ENCODE data around the gene OLA1. TPM values are rescaled to one million over a fixed set of nuclear protein-coding genes. Genes with fewer than 3 reads are reported as not detected.

Gene OLA1
- total RNA-seq, 2 donors from 2014 or later = 127 to 181 TPM

GRCh38 chr2:174224125-174224524 lies 24.2 kb downstream of the OLA1 start:
- Histone ChIP-seq H3K27me3 (ENCODE audit: control insufficient read depth, insufficient read depth, low read length, poor library complexity, severe bottlenecking) (no peaks in the 10 kb centered on the region), H3K4me1 (ENCODE audit: control insufficient read depth, insufficient read depth, low read length) (no peaks in the 10 kb centered on the region), H3K27ac (ENCODE audit: low read depth, low read length) (no peak overlapping the region), H3K9me3 (ENCODE audit: control insufficient read depth, low read length) (no peaks in the 10 kb centered on the region), H3K9ac (ENCODE audit: extremely low read depth, low read length, poor library complexity, severe bottlenecking) (no peak overlapping the region), H3K4me3 (ENCODE audit: low read length) (no peak overlapping the region), H3K36me3 (ENCODE audit: control insufficient read depth, insufficient read depth, low read length) (peaks cover 58% of the 10 kb centered on the region)
- Mint-ChIP-seq H3K4me1 (no peaks in the 10 kb centered on the region), H3K9me3 (no peaks in the 10 kb centered on the region), H3K4me3 (no peak overlapping the region), H3K27ac (no peak overlapping the region), H3K36me3 (ENCODE audit: low read depth) (peaks cover 24% of the 10 kb centered on the region), H3K27me3 (ENCODE audit: insufficient read depth) (no peaks in the 10 kb centered on the region)
- 90 to 93% methylated on average over 3 to 5 of the region's 5 CpGs for WGBS, 2 experiments (ENCODE audit: insufficient coverage in 1 of 2, insufficient read length in 1 of 2)
- TF ChIP-seq CTCF (conservative IDR thresholded peaks at IDR 0.05) = no peak
- no peak for DNase-seq

- H3K4me1 ChIP-seq (ENCODE audit: control insufficient read depth, insufficient read depth, low read length) = no peaks in the 10 kb centered on the region
- peaks cover 4% of the 10 kb centered on the region for H3K4me1 Mint-ChIP-seq
- H3K27ac Mint-ChIP-seq = no peak overlapping the region
- no peak for TF ChIP-seq CTCF (conservative IDR thresholded peaks at IDR 0.05)
- WGBS, 2 experiments (ENCODE audit: insufficient coverage in 1 of 2, insufficient read length in 1 of 2) = 96% methylated on average over 2 of the region's 3 CpGs; no CpG with 5 or more reads in 1 of the 2 experiments
- H3K27me3 ChIP-seq (ENCODE audit: control insufficient read depth, insufficient read depth, low read length, poor library complexity, severe bottlenecking) = no peaks in the 10 kb centered on the region
- no peak for DNase-seq
- H3K36me3 ChIP-seq (ENCODE audit: control insufficient read depth, insufficient read depth, low read length) = peaks cover 53% of the 10 kb centered on the region
- no peaks in the 10 kb centered on the region for H3K9me3 ChIP-seq (ENCODE audit: control insufficient read depth, low read length)
- H3K27ac ChIP-seq (ENCODE audit: low read depth, low read length) = no peak overlapping the region
- no peaks in the 10 kb centered on the region for H3K9me3 Mint-ChIP-seq
- H3K36me3 Mint-ChIP-seq (ENCODE audit: low read depth) = peaks cover 17% of the 10 kb centered on the region
- no peak overlapping the region for H3K9ac ChIP-seq (ENCODE audit: extremely low read depth, low read length, poor library complexity, severe bottlenecking)
- no peaks in the 10 kb centered on the region for H3K27me3 Mint-ChIP-seq (ENCODE audit: insufficient read depth)
- H3K4me3 Mint-ChIP-seq = no peak overlapping the region
- H3K4me3 ChIP-seq (ENCODE audit: low read length) = no peak overlapping the region
Observed at GRCh38 chr2:174223388-174223787, 24.9 kb downstream of the OLA1 start.

- H3K36me3 Mint-ChIP-seq (ENCODE audit: low read depth) = peaks cover 11% of the 10 kb centered on the region
- TF ChIP-seq CTCF (conservative IDR thresholded peaks at IDR 0.05) = no peak
Observed at GRCh38 chr2:174222154-174222553, 26.2 kb downstream of the OLA1 start.

More at GRCh38 chr2:174222154-174222553, 26.2 kb downstream of the OLA1 start:
- no peaks in the 10 kb centered on the region for H3K4me1 ChIP-seq (ENCODE audit: control insufficient read depth, insufficient read depth, low read length)
- H3K36me3 ChIP-seq (ENCODE audit: control insufficient read depth, insufficient read depth, low read length) = peaks cover 47% of the 10 kb centered on the region
- WGBS, 2 experiments (ENCODE audit: insufficient coverage in 1 of 2, insufficient read length in 1 of 2) = 80 to 88% methylated on average over 1 of the region's 1 CpG
- H3K27me3 Mint-ChIP-seq (ENCODE audit: insufficient read depth) = no peaks in the 10 kb centered on the region
- H3K27me3 ChIP-seq (ENCODE audit: control insufficient read depth, insufficient read depth, low read length, poor library complexity, severe bottlenecking) = no peaks in the 10 kb centered on the region
- H3K9me3 Mint-ChIP-seq = no peaks in the 10 kb centered on the region
- H3K4me1 Mint-ChIP-seq = peaks cover 5% of the 10 kb centered on the region
- H3K4me3 ChIP-seq (ENCODE audit: low read length) = no peak overlapping the region
- DNase-seq = no peak
- H3K9ac ChIP-seq (ENCODE audit: extremely low read depth, low read length, poor library complexity, severe bottlenecking) = no peak overlapping the region
- no peak overlapping the region for H3K4me3 Mint-ChIP-seq
- no peak overlapping the region for H3K27ac ChIP-seq (ENCODE audit: low read depth, low read length)
- no peaks in the 10 kb centered on the region for H3K9me3 ChIP-seq (ENCODE audit: control insufficient read depth, low read length)
- no peak overlapping the region for H3K27ac Mint-ChIP-seq
